Right lobe of liver (tissue), 6 donors: ENCODE measurements around the gene MEGF8. TPM values are rescaled to one million over a fixed set of nuclear protein-coding genes. Genes with fewer than 3 reads are reported as not detected.

Experiments used
- ATAC-seq, 4 donors: fragments of 200-7000 bp; cut with Tn5 transposase; one replicate each; pipeline ENCODE4 v1.9.1; 2020; ENCODE audit warnings: mild to moderate bottlenecking in 4 of 4, moderate library complexity in 4 of 4
- DNase-seq, 3 donors: peaks; one replicate each; pipeline ENCODE4 v3.0.0-alpha.2; 2020
- H3K27ac ChIP-seq, 3 donors: fragments of 200-600 bp; one replicate each; pipeline ENCODE4 v1.8.0; 2022
- H3K27me3 ChIP-seq, 2 donors: fragments of 200-600 bp; one replicate each; pipeline ENCODE4 v1.8.0; 2022
- H3K36me3 ChIP-seq, 4 donors: fragments of 200-600 bp; sonication (generic) in 1 of 4; one replicate each; pipeline versions ENCODE4 v1.5.1 to v1.8.0; 2017 to 2022; ENCODE audit warnings: control low read depth in 1 of 4
- H3K4me1 ChIP-seq, 4 donors: fragments of 200-600 bp; sonication (generic) in 1 of 4; one replicate each; pipeline versions ENCODE4 v1.5.1 to v1.8.0; 2017 to 2022; ENCODE audit warnings: control low read depth in 1 of 4
- H3K4me3 ChIP-seq, 3 donors: fragments of 200-600 bp; one replicate each; pipeline ENCODE4 v1.8.0; 2022
- H3K9me3 ChIP-seq, 4 donors: fragments of 200-600 bp; sonication (generic) in 1 of 4; one replicate each; pipeline versions ENCODE4 v1.5.1 to v1.8.0; 2017 to 2022; ENCODE audit warnings: control low read depth in 1 of 4
- CTCF ChIP-seq, 4 donors: fragments of 200-600 bp in 3 of 4; fragments of 450-650 bp in 1 of 4; IDR thresholded peaks; one replicate each; pipeline versions ENCODE4 v1.5.1 to v1.8.0; 2016 to 2022; ENCODE audit warnings: antibody characterized with exemption in 4 of 4, mild to moderate bottlenecking in 2 of 4
- POLR2A ChIP-seq: fragments of 450-650 bp; IDR thresholded peaks from one replicate; pipeline ENCODE4 v1.6.1; 2017; ENCODE audit warnings: antibody characterized with exemption, mild to moderate bottlenecking
- WGBS: methylation state at CpG from one replicate; pipeline ENCODE4 v1.1.6; 2018; ENCODE audit warnings: low coverage, low lambda C conversion rate; ENCODE audit not compliant: insufficient coverage; ENCODE audit errors: missing lambda C conversion rate; 5-methylcytosine and 5-hydroxymethylcytosine counted together
- intact Hi-C, 2 donors: fragments of 100-400 bp; cut with DNase I; formaldehyde crosslinking; loops; one replicate each; pipeline versions ENCODE4 v1.11.2 to v1.14.1; 2022
- total RNA-seq, 6 experiments: library from RNA; depleted of rRNA in 2 of 6; stranded (reverse); fragments of >200 nt in 2 of 6; fragmentation: NEBNext Ultra II Directional in 3 of 6; extraction: Animal tissue kit (Norgen Biotek cat#: 25700) in 3 of 6; gene quantifications; one replicate each; pipeline versions ENCODE4 v1.1.0 to v1.2.4, GENCODE V29; 2016 to 2023
- donor health status: DM: no; HTN: yes; CAD: no.
- donor health status: DM: no; HTN: no; CAD: no.
- donor health status: DM: no; HTN: no; CAD: no.
- donor health status: DM: no; HTN: yes; CAD: no.
- donor health status: DM: no; HTN: yes; CAD: no.

MEGF8 gene
- total RNA-seq, 6 experiments from 2014 or later, result 5.5 to 11.0 (median 8.7) TPM

DNA sequence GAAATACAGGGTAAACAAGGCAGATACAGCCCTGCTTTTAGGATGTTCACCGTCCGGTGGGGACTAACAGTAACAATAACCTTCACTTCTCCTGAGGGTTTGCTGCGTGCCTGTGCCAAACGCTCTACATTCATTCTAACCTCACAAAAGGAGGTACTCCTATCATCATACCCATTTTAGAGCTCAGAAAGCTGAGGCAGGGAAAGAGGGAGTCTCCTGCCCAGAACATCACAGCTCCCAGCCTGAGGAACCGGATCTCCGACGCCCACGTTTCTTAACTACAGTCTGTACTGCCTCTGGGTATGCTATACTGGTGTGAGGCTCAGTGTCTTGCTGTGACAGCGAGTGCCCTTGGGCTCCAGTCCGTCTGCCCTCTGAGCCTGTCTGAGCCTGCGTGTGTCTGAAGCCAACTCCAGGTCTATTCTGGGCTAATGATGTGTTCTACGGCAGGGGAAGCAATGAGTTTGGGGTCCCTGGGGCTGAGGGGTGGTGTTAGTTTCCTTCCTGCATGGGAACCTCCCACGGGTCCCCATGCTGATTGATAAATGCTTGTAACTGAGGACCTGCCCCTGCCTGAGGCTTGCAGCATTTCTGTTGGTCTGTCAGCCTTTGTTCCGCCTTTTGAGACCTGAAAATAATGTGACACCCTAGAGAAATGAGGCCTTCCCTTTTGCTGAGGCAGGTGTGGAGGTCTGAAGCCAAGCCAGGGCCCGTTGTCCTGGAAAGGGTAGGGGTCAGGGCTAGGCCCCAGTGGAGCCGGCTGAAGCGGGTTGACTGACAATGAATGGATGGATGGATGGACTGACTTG is 96.9 kb downstream of the MEGF8 start:
- Histone ChIP-seq H3K4me3 (peak overlapping the region; percentile 46 to 60 (median 47)), H3K36me3 (no peaks in the 10 kb centered on the region), H3K27ac (peak overlapping the region; percentile 20 to 35 (median 30)), H3K9me3 (no peaks in the 10 kb centered on the region), H3K4me1 (peaks cover 0 to 9% (median 2%) of the 10 kb centered on the region in 4 donors), H3K27me3 (no peaks in the 10 kb centered on the region)
- intact Hi-C loops, result no loop called here
- WGBS, result 93% methylated on average over 12 of the region's 17 CpGs
- TF ChIP-seq CTCF (IDR thresholded peaks at IDR 0.05), result no peak
- no peak for TF ChIP-seq POLR2A
- DNase-seq (peak in 1 of 3 donors; percentile 2), ATAC-seq (no peak)

DNA sequence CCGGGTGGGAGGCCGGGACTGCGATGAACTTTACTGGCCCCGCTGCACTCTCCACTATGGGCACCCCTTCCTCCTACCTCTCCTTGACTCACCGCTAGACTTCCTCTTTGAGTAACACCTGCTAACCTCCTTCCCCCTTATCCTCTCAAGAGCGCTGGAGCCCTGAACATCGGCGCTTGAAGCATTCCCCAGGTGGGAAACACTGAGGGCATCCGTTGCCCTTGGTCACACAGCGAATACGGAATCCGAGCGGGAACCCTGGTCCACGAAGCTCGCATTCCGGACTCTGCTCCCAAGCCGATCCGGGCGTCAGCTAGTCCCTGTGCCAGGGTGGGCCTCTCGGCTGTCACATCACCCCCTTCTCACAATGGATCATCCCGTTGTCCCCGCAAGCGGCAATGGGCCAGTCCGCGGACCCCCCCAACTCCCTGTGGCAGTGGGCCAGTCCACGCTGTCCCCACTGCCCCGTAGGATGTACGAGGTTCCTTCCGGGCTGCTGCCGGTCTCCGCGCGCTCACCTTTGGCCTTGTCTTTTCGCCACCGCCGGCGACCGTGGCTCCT is 97.5 kb downstream of the MEGF8 start:
- intact Hi-C loops, result no loop called here
- ATAC-seq (peak; percentile 33 to 45 (median 38)), DNase-seq (no peak)
- H3K36me3 ChIP-seq, result no peaks in the 10 kb centered on the region
- H3K4me3 ChIP-seq, result peak overlapping the region; percentile 46 to 60 (median 47)
- 17% methylated on average over 16 of the region's 38 CpGs for WGBS
- peak overlapping the region; percentile 20 to 35 (median 30) for H3K27ac ChIP-seq
- no peaks in the 10 kb centered on the region for H3K9me3 ChIP-seq
- H3K4me1 ChIP-seq, result peaks cover 0 to 9% (median 2%) of the 10 kb centered on the region in 4 donors
- no peak for TF ChIP-seq POLR2A
- H3K27me3 ChIP-seq, result no peaks in the 10 kb centered on the region

DNA sequence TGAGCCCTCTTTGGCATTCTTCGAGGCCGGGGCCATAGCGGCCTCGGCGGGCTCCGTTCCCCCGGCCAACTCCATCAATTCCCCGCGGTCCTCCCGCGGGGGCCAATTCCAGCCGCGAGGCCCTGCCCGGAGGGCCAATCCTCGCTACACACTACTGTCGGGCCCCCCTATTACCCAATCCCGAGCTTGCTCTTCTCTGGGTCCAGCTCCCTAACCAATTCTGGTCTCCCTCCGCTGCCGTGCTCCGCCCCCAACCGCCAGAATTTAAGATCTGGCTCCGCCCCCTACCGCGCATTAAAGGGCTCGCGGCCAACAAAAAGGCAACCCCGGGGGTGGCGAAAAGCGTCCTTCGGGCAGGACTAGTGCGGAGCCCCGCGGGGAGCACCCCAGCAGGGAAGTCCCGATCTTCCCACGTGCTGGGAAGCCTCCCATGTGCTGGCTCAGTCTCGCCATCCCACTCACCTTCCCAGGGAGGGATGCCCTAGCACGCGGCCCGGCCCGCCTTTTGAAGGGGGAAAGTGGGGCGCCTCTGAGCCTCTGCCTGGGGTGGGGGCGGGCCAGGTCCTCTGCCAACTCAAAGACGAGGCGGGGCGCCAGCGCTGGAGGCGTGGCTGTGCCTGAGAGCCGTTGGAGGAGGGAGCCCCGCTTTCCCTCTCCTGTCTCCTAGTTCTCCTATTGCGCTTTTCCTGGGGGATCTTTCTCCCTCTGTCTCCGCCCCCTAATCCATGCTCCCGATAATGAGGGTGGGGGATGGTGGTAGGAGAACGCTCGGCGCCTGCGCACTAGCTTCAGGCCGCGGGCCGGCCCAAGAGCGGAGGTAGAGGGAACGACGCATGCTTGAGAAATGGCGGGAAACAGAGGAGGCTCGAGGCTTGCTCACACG is 98.3 kb downstream of the MEGF8 start:
- no peaks in the 10 kb centered on the region for H3K9me3 ChIP-seq
- no peaks in the 10 kb centered on the region for H3K36me3 ChIP-seq
- WGBS, result 9% methylated on average over 33 of the region's 65 CpGs
- H3K4me1 ChIP-seq, result peaks cover 0 to 9% (median 2%) of the 10 kb centered on the region in 4 donors
- no peaks in the 10 kb centered on the region for H3K27me3 ChIP-seq
- no peak for TF ChIP-seq CTCF (IDR thresholded peaks at IDR 0.05)
- H3K27ac ChIP-seq, result peak overlapping the region in 2 of 3 donors; percentile 20 to 35
- intact Hi-C loops, result no loop called here
- ATAC-seq (peak; percentile 82 to 90 (median 87)), DNase-seq (peak; percentile 76 to 84 (median 82))
- H3K4me3 ChIP-seq, result peak overlapping the region; percentile 46 to 60 (median 47)

GRCh38 chr19:42424345-42424707 is 98.9 kb downstream of the MEGF8 start:
- H3K27ac ChIP-seq, result no peak overlapping the region
- ATAC-seq, result no peak
- H3K4me1 ChIP-seq, result peaks cover 0 to 9% (median 2%) of the 10 kb centered on the region in 4 donors
- DNase-seq, result no peak
- H3K27me3 ChIP-seq, result no peaks in the 10 kb centered on the region
- no peaks in the 10 kb centered on the region for H3K36me3 ChIP-seq
- no peak for TF ChIP-seq CTCF (IDR thresholded peaks at IDR 0.05)
- TF ChIP-seq POLR2A, result no peak
- WGBS, result 65% methylated on average over 6 of the region's 15 CpGs
- no peaks in the 10 kb centered on the region for H3K9me3 ChIP-seq
- peak overlapping the region in 2 of 3 donors; percentile 46 to 60 for H3K4me3 ChIP-seq
- intact Hi-C loops, result no loop called here
